GM12801 (cell line): ENCODE results near the gene UNC13D.

Experiments
- TF ChIP-seq, protein P1 (sequence below): IDR thresholded peaks from one replicate; pipeline ENCODE4 v1.5.1; 2011; ENCODE audit warnings: control low read depth; ENCODE audit not compliant: insufficient read length; ENCODE audit errors: extremely low read depth

The UNC13D gene

DNA sequence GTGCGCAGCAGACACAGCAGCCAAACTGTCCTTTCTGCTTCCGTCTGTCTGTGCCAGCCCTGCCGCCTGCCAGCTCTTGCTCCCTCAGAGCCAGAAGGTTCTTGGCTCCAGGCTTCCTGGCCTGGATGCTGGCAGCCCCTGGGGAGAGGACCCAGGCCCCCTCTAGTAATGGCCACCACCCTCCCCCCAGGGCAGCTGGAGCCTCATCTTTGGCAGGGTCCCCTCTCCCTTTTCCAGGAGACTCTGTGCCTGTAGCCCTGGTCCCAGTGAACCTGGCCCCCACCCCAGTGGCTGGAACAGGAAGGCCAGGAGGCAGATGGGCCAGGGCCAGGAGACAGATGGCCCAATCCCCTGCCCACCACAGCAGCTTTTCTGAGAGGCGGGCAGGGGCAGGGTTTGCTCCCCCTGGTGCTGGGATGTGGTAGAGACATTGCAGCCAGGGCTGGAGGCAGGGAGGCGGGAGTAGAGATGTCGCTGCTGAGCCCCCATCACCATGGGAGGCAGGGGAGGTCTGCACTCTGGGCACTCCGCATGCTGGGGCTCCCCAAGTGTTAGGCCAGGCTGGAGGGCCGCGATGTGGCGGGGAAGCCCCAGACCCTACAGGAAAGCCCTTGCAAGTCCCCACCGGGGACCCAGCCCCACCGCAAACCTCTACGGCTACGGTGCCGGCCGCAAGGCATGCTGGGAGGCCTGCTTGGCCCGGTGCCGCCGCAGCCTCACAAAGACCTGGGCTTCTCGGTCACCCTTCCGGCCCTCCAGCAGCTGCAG lies 16.7 kb downstream of the UNC13D start:
- TF ChIP-seq, protein P1, sequence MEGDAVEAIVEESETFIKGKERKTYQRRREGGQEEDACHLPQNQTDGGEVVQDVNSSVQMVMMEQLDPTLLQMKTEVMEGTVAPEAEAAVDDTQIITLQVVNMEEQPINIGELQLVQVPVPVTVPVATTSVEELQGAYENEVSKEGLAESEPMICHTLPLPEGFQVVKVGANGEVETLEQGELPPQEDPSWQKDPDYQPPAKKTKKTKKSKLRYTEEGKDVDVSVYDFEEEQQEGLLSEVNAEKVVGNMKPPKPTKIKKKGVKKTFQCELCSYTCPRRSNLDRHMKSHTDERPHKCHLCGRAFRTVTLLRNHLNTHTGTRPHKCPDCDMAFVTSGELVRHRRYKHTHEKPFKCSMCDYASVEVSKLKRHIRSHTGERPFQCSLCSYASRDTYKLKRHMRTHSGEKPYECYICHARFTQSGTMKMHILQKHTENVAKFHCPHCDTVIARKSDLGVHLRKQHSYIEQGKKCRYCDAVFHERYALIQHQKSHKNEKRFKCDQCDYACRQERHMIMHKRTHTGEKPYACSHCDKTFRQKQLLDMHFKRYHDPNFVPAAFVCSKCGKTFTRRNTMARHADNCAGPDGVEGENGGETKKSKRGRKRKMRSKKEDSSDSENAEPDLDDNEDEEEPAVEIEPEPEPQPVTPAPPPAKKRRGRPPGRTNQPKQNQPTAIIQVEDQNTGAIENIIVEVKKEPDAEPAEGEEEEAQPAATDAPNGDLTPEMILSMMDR = no peak

DNA sequence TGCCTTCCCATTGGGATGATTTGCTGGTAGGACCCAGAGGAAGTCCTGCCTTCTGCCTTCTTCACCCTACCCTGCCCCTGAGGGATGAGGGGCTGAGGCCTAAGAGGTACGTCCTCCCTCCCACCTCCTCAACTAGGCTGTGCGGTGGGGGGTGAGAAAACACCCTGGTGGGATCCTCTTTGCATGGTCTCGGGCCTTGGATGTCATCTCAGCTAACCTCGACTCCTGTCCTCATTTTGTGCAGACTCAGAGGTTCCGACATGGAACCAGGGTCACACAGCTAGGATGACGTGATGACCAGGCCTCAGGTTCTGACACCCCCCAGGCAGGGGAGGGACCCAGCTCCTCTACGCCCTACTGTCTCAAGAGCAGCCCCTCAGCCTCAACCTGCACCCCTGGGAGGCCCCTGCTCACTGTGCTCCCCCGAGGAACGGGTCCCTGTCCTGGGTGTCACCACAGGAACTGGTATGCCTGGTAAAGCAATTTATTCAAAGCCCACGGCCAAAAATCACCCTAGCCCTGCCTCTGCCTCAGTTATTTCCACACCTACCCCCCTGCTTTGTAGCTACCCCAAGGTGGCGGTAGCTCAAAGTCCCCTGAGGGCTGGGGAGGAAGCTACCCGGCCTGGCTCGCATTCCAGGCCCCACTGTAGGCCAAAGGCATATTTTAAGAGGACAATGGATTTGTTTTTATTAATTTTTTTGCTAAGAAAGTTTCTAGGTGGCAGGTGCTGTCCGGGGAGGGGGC lies 17.5 kb downstream of the UNC13D start:
- TF ChIP-seq, protein P1 = no peak

DNA sequence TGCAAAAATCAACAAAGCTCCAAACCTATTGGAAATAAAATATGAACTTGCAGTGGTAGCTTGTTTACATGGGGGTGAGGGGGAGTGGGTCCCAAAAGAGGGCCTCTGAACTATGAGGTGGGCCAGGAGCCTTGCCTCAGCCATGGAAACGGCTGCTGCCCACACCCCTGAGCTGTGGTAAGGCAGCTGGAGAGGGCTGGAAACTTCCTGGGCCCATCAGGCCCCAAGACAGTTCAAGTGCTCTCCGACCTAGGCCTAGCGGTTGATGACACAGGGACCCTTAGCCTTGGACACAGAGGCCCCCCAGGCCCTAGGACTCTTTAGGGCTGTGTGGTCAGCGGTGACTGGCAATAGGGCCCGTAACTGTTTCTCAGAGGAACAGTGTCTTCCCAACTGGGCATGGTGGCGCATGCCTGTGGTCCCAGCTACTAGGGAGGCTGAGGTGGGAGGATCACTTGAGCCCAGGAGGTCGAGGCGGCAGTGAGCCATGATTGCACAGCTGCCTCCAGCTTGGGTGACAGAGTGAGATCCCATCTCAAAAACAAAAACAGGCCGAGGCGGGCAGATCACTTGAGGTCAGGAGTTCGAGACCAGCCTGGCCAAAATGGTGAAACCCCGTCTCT lies 18.3 kb downstream of the UNC13D start:
- TF ChIP-seq, protein P1 = no peak

DNA sequence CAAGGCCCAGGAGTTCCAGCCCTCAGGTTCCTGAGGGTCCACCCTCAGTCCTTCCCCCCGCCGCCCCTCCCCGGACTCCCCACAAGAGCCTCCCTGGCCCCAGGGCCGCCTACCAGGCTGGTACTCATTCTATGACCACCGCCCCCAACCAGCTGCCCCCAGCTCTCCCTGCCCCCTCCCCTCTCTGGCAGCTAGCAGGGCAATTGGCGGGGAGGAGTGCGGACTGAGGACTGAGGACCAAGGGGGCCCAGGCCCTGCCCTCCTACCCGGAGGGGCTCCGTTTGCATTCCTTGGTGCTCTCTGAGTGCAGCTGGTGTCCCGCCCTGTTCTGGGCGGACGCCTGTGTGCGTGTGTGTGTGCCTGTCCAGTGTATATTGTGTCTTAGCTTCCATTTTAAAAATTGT lies 19.1 kb downstream of the UNC13D start:
- TF ChIP-seq, protein P1 = no peak

DNA sequence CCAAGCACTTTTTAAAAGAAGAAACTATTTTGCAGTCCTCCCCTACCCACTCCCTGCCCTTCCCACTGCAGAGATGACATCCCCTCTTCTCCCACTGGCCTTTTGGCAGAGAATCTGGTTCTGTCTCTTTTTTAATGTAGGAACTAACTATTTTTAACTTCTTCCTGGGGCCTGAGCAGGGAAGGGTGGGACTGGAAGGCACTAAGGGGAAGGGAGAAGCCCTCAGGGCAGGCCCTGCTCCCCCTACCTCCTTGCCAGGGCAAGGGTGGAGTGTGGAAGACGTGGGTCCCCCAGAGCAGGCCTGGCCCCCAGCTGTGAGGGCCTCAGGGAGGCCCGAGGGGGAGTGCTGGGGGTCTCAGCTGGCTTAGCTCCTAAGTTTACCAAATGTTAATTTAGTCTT lies 19.5 kb downstream of the UNC13D start:
- TF ChIP-seq, protein P1 = no peak

DNA sequence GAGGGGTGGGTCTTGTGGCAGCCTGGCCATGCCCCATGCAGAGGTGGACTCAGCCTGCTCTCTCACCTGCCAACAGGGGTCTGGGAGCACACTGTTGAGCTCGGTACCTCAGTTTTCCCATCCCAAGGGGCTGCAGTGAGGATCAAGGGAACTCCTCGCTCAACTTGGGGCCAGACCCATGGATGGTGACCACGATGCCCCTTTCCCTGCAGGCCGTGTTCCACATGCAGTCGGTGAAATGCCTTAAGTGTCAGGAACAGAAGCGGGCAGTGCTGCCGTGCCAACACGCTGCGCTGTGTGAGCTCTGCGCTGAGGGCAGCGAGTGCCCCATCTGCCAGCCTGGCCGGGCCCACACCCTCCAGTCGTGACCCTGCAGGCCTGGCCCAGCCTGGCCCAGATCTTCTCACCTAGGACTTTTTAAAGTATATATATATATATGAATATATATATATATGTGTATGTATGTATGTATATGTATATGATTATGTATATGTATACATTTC lies 20.1 kb downstream of the UNC13D start:
- TF ChIP-seq, protein P1 = no peak
